OCI-LY1 (cell line): ENCODE results near the gene DIAPH1.

Experiments used
- H2AFZ ChIP-seq: fragments of 200-600 bp; sonication (generic), shearing (Covaris generic); 2 replicates; pipeline ENCODE4 v1.6.0; 2014; ENCODE audit warnings: antibody characterized with exemption, mild to moderate bottlenecking, low read length
- H3F3A ChIP-seq: fragments of 200-600 bp; sonication (generic), shearing (Covaris generic); 2 replicates; pipeline ENCODE4 v1.6.0; 2014; ENCODE audit warnings: mild to moderate bottlenecking, antibody characterized with exemption, low read length, moderate library complexity; ENCODE audit not compliant: insufficient read depth
- H3K27ac ChIP-seq: fragments of 200-600 bp; sonication (generic); 2 replicates; pipeline ENCODE4 v1.5.1; 2014; ENCODE audit warnings: low read length, mixed run types, mild to moderate bottlenecking, low read depth; ENCODE audit not compliant: poor library complexity, severe bottlenecking
- H3K27me3 ChIP-seq: fragments of 200-600 bp; sonication (generic); 2 replicates; pipeline ENCODE4 v1.6.0; 2014; ENCODE audit warnings: antibody characterized with exemption, mild to moderate bottlenecking, low read length, moderate library complexity; ENCODE audit not compliant: insufficient read depth
- H3K36me3 ChIP-seq: fragments of 200-600 bp; sonication (generic); 2 replicates; pipeline ENCODE4 v1.6.1; 2014; ENCODE audit warnings: mild to moderate bottlenecking, antibody characterized with exemption, low read length, moderate library complexity, mixed read lengths; ENCODE audit not compliant: insufficient read depth
- H3K4me1 ChIP-seq: fragments of 200-600 bp; sonication (generic); 2 replicates; pipeline ENCODE4 v1.5.1; 2014; ENCODE audit warnings: mild to moderate bottlenecking, low read length, moderate library complexity; ENCODE audit not compliant: insufficient read depth, severe bottlenecking
- H3K4me2 ChIP-seq: fragments of 200-600 bp; sonication (generic), shearing (Covaris generic); 2 replicates; pipeline ENCODE4 v1.6.1; 2014; ENCODE audit warnings: low read length
- H3K4me3 ChIP-seq: fragments of 200-600 bp; sonication (generic); 2 replicates; pipeline ENCODE4 v1.5.1; 2014; ENCODE audit warnings: low read length, low read depth, mild to moderate bottlenecking, mixed read lengths; ENCODE audit not compliant: poor library complexity, severe bottlenecking
- H3K79me2 ChIP-seq: fragments of 200-600 bp; shearing (Covaris generic); 2 replicates; pipeline ENCODE4 v1.6.1; 2016; ENCODE audit warnings: mixed run types, low read length, mixed read lengths; ENCODE audit not compliant: insufficient read depth
- H3K9ac ChIP-seq: fragments of 200-600 bp; sonication (generic), shearing (Covaris generic); 2 replicates; pipeline ENCODE4 v1.6.1; 2014; ENCODE audit warnings: mild to moderate bottlenecking, low read length, mixed read lengths
- H3K9me2 ChIP-seq: fragments of 200-600 bp; sonication (generic), shearing (Covaris generic); 2 replicates; pipeline ENCODE4 v1.6.1; 2014; ENCODE audit warnings: low read depth, mild to moderate bottlenecking, low read length, mixed read lengths
- H3K9me3 ChIP-seq: fragments of 200-600 bp; shearing (Covaris generic); 2 replicates; pipeline ENCODE4 v1.6.1; 2014; ENCODE audit warnings: low read length, mixed read lengths
- H4K20me1 ChIP-seq: fragments of 200-600 bp; sonication (generic), shearing (Covaris generic); 2 replicates; pipeline ENCODE4 v1.6.0; 2016; ENCODE audit warnings: mild to moderate bottlenecking, low read length; ENCODE audit not compliant: insufficient read depth
- CTCF ChIP-seq: fragments of 200-600 bp; sonication (generic), shearing (Covaris generic); IDR thresholded peaks from 2 replicates; pipeline ENCODE4 v1.5.1; 2017; ENCODE audit warnings: mild to moderate bottlenecking, antibody characterized with exemption, low read length, moderate library complexity, mixed read lengths
- EZH2 ChIP-seq: fragments of 200-600 bp; sonication (generic), shearing (Covaris generic); IDR thresholded peaks from 2 replicates; pipeline ENCODE4 v1.8.0; 2017; ENCODE audit warnings: borderline replicate concordance, mixed run types, mild to moderate bottlenecking, antibody characterized with exemption, low read length, moderate library complexity, mixed read lengths

The DIAPH1 gene

GRCh38 chr5:141663506-141663905 is 44.7 kb upstream of the DIAPH1 start:
- no peak overlapping the region for H2AFZ ChIP-seq
- no peaks in the 10 kb centered on the region for H3K79me2 ChIP-seq
- no peaks in the 10 kb centered on the region for H3K4me1 ChIP-seq
- H3F3A ChIP-seq: no peaks in the 10 kb centered on the region
- H4K20me1 ChIP-seq: no peaks in the 10 kb centered on the region
- TF ChIP-seq EZH2 (no peak), CTCF (no peak)
- no peak overlapping the region for H3K9ac ChIP-seq
- no peaks in the 10 kb centered on the region for H3K9me2 ChIP-seq
- no peaks in the 10 kb centered on the region for H3K9me3 ChIP-seq
- H3K36me3 ChIP-seq: no peaks in the 10 kb centered on the region
- no peak overlapping the region for H3K4me3 ChIP-seq
- H3K27me3 ChIP-seq: 0 out of 2 replicates have a peak, but pooled peaks cover 4% of the 10 kb centered on the region
- no peak overlapping the region for H3K4me2 ChIP-seq
- no peak overlapping the region for H3K27ac ChIP-seq

- Histone ChIP-seq H2AFZ (no peak overlapping the region), H3K79me2 (no peaks in the 10 kb centered on the region), H4K20me1 (no peaks in the 10 kb centered on the region), H3K4me1 (no peaks in the 10 kb centered on the region), H3K9me2 (no peaks in the 10 kb centered on the region), H3K4me3 (no peak overlapping the region), H3K27ac (no peak overlapping the region), H3K4me2 (no peak overlapping the region), H3K9me3 (no peaks in the 10 kb centered on the region), H3K36me3 (no peaks in the 10 kb centered on the region), H3F3A (no peaks in the 10 kb centered on the region), H3K9ac (no peak overlapping the region), H3K27me3 (0 out of 2 replicates have a peak, but pooled peaks cover 4% of the 10 kb centered on the region)
- TF ChIP-seq CTCF: no peak
- no peak for TF ChIP-seq EZH2
Observed at GRCh38 chr5:141662028-141662427, 43.2 kb upstream of the DIAPH1 start.

GRCh38 chr5:141657937-141658545 is 39.2 kb upstream of the DIAPH1 start:
- Histone ChIP-seq H3K9me3 (no peaks in the 10 kb centered on the region), H3K4me3 (no peak overlapping the region), H2AFZ (no peak overlapping the region), H3F3A (no peaks in the 10 kb centered on the region), H3K27ac (no peak overlapping the region), H3K27me3 (peaks cover 7% of the 10 kb centered on the region), H3K36me3 (no peaks in the 10 kb centered on the region), H3K4me1 (no peaks in the 10 kb centered on the region), H3K9ac (no peak overlapping the region), H3K4me2 (no peak overlapping the region), H3K79me2 (no peaks in the 10 kb centered on the region), H3K9me2 (no peaks in the 10 kb centered on the region), H4K20me1 (no peaks in the 10 kb centered on the region)
- TF ChIP-seq EZH2 (no peak), CTCF (no peak)
